ENCODE measurements around the gene SFTPA1.
"Not testable (repeated sequence)": the region's sequence is repeated elsewhere in the genome, so short reads cannot be mapped to it uniquely, and the experiment has no call there.

The SFTPA1 gene

GRCh38 chr10:79610601-79611191, at the start of gene SFTPA1:
Gene SFTPA1 (plus strand): TSS chr10:79610939. CDS start chr10:79611826, 887 bp downstream.
- DNase-seq = no peak

GRCh38 chr10:79561257-79561656, 49.5 kb upstream of the SFTPA1 start:
- no peak for DNase-seq

- peak; percentile 44 for DNase-seq
Measured at GRCh38 chr10:79562135-79562756, 48.5 kb upstream of the SFTPA1 start.

GRCh38 chr10:79563426-79563825, 47.3 kb upstream of the SFTPA1 start:
- no peak for DNase-seq

- not testable (repeated sequence) for DNase-seq
Measured at GRCh38 chr10:79570624-79571023, 40.1 kb upstream of the SFTPA1 start.

- DNase-seq = no peak
Measured at GRCh38 chr10:79579361-79579760, 31.4 kb upstream of the SFTPA1 start.

- DNase-seq = no peak
Measured at GRCh38 chr10:79581044-79581443, 29.7 kb upstream of the SFTPA1 start.

GRCh38 chr10:79582096-79582495, 28.6 kb upstream of the SFTPA1 start:
- DNase-seq = no peak

GRCh38 chr10:79582954-79583353, 27.8 kb upstream of the SFTPA1 start:
- not testable (repeated sequence) for DNase-seq

GRCh38 chr10:79583488-79584024, 27.2 kb upstream of the SFTPA1 start:
- DNase-seq = no peak

GRCh38 chr10:79585870-79586527, 24.7 kb upstream of the SFTPA1 start:
- no peak for DNase-seq

- DNase-seq = no peak
Measured at GRCh38 chr10:79586933-79587332, 23.8 kb upstream of the SFTPA1 start.

GRCh38 chr10:79588800-79589199, 21.9 kb upstream of the SFTPA1 start:
- DNase-seq = no peak

GRCh38 chr10:79593377-79593776, 17.4 kb upstream of the SFTPA1 start:
- DNase-seq = no peak

GRCh38 chr10:79594565-79594964, 16.2 kb upstream of the SFTPA1 start:
- not testable (repeated sequence) for DNase-seq

GRCh38 chr10:79595510-79595909, 15.2 kb upstream of the SFTPA1 start:
- DNase-seq = no peak

GRCh38 chr10:79599644-79600043, 11.1 kb upstream of the SFTPA1 start:
- DNase-seq = not testable (repeated sequence)

GRCh38 chr10:79601939-79602338, 8.8 kb upstream of the SFTPA1 start:
- DNase-seq = no peak

- DNase-seq = no peak
Measured at GRCh38 chr10:79602953-79603352, 7.8 kb upstream of the SFTPA1 start.

GRCh38 chr10:79604294-79604693, 6.4 kb upstream of the SFTPA1 start:
- no peak for DNase-seq

- DNase-seq = no peak
Measured at GRCh38 chr10:79605308-79605707, 5.4 kb upstream of the SFTPA1 start.

GRCh38 chr10:79608505-79609375, 2.0 kb upstream of the SFTPA1 start:
- DNase-seq = no peak

All from CD4-positive, alpha-beta T cell treated with Interleukin-15 for 1 hour (primary cell).